ENCODE measurements around the gene EEF2K. TPM values are rescaled to one million over a fixed set of nuclear protein-coding genes. Genes with fewer than 3 reads are reported as not detected.

The EEF2K gene
- total RNA-seq, 1 experiment from 2014 or later = 15.9 TPM

GRCh38 chr16:22198547-22199293 is 7.4 kb upstream of the EEF2K start:
- TF ChIP-seq CTCF (IDR thresholded peaks at IDR 0.05; ENCODE audit: unreplicated experiment) = no peak
- Mint-ChIP-seq H3K27me3 (ENCODE audit: insufficient read depth, unreplicated experiment) (no peaks in the 10 kb centered on the region), H3K4me3 (ENCODE audit: unreplicated experiment) (peak overlapping the region; percentile 29), H3K4me1 (ENCODE audit: insufficient read depth, unreplicated experiment) (peaks cover 23% of the 10 kb centered on the region), H3K36me3 (ENCODE audit: insufficient read depth, unreplicated experiment) (peaks cover 13% of the 10 kb centered on the region), H3K9me3 (ENCODE audit: unreplicated experiment) (no peaks in the 10 kb centered on the region), H3K27ac (ENCODE audit: low read depth, unreplicated experiment) (peak overlapping the region; percentile 86)
- BruUV-seq (replicated peaks) = no TSS peak
- CTCF ChIA-PET = interaction anchor here (0.6 to 6.4 kb wide), 8 partner anchors 10 to 162 kb away, joined by 3 to 35 read pairs (median 4); no protein-coding TSS in a partner anchor
- intact Hi-C loops (cut with micrococcal nuclease) = no loop called here
- DNase-seq (ENCODE audit: unreplicated experiment) = peak; percentile 35
- POLR2A ChIA-PET = interaction anchor here (0.6 to 4.2 kb wide), 9 partner anchors 7 to 245 kb away, joined by 3 to 42 read pairs (median 4); partner anchors contain the start of genes MOSMO, POLR3E and UQCRC2

- DNase-seq (ENCODE audit: unreplicated experiment) = no peak
- peak overlapping the region; percentile 54 for H3K27ac Mint-ChIP-seq (ENCODE audit: low read depth, unreplicated experiment)
- no peaks in the 10 kb centered on the region for H3K9me3 Mint-ChIP-seq (ENCODE audit: unreplicated experiment)
- intact Hi-C loops (cut with micrococcal nuclease) = no loop called here
- H3K36me3 Mint-ChIP-seq (ENCODE audit: insufficient read depth, unreplicated experiment) = no peaks in the 10 kb centered on the region
- no peak overlapping the region for H3K4me3 Mint-ChIP-seq (ENCODE audit: unreplicated experiment)
- CTCF ChIA-PET = interaction anchor here (0.9 to 6.4 kb wide), 6 partner anchors 9 to 119 kb away, joined by 3 to 35 read pairs (median 5); partner anchors contain the start of gene POLR3E
- H3K4me1 Mint-ChIP-seq (ENCODE audit: insufficient read depth, unreplicated experiment) = peaks cover 17% of the 10 kb centered on the region
- POLR2A ChIA-PET = interaction anchor here (1.6 to 10.0 kb wide), 3 partner anchors 11 to 95 kb away, joined by 4 to 104 read pairs (median 42); partner anchors contain the start of gene POLR3E
- H3K27me3 Mint-ChIP-seq (ENCODE audit: insufficient read depth, unreplicated experiment) = no peaks in the 10 kb centered on the region
- no peak for TF ChIP-seq CTCF (IDR thresholded peaks at IDR 0.05; ENCODE audit: unreplicated experiment)
- BruUV-seq (replicated peaks) = no TSS peak
These were observed 3.8 kb upstream of the EEF2K start for GRCh38 chr16:22202261-22202637.

- Mint-ChIP-seq H3K4me1 (ENCODE audit: insufficient read depth, unreplicated experiment) (peaks cover 25% of the 10 kb centered on the region), H3K36me3 (ENCODE audit: insufficient read depth, unreplicated experiment) (no peaks in the 10 kb centered on the region), H3K4me3 (ENCODE audit: unreplicated experiment) (no peak overlapping the region), H3K27ac (ENCODE audit: low read depth, unreplicated experiment) (no peak overlapping the region), H3K9me3 (ENCODE audit: unreplicated experiment) (no peaks in the 10 kb centered on the region), H3K27me3 (ENCODE audit: insufficient read depth, unreplicated experiment) (no peaks in the 10 kb centered on the region)
- ChIA-PET CTCF (interaction anchor here (0.9 to 6.4 kb wide), 5 partner anchors 12 to 97 kb away, joined by 3 to 35 read pairs (median 7); partner anchors contain the start of gene POLR3E), POLR2A (interaction anchor here (6.0 to 10.0 kb wide), 2 partner anchors 12 to 94 kb away, joined by 67 to 104 read pairs; partner anchors contain the start of gene POLR3E)
- BruUV-seq (replicated peaks) = no TSS peak
- no peak for TF ChIP-seq CTCF (IDR thresholded peaks at IDR 0.05; ENCODE audit: unreplicated experiment)
- intact Hi-C loops (cut with micrococcal nuclease) = no loop called here
- DNase-seq (ENCODE audit: unreplicated experiment) = no peak
These were observed 3.0 kb upstream of the EEF2K start for GRCh38 chr16:22203091-22203490.

- POLR2A ChIA-PET = interaction anchor here (0.7 to 10.0 kb wide), 6 partner anchors 9 to 178 kb away, joined by 3 to 104 read pairs (median 31); partner anchors contain the start of gene POLR3E
- TF ChIP-seq CTCF (IDR thresholded peaks at IDR 0.05; ENCODE audit: unreplicated experiment) = no peak
- no TSS peak for BruUV-seq (replicated peaks)
- Mint-ChIP-seq H3K27me3 (ENCODE audit: insufficient read depth, unreplicated experiment) (no peaks in the 10 kb centered on the region), H3K9me3 (ENCODE audit: unreplicated experiment) (no peaks in the 10 kb centered on the region), H3K36me3 (ENCODE audit: insufficient read depth, unreplicated experiment) (peaks cover 2% of the 10 kb centered on the region), H3K4me1 (ENCODE audit: insufficient read depth, unreplicated experiment) (peaks cover 20% of the 10 kb centered on the region), H3K27ac (ENCODE audit: low read depth, unreplicated experiment) (no peak overlapping the region), H3K4me3 (ENCODE audit: unreplicated experiment) (no peak overlapping the region)
- intact Hi-C loops (cut with micrococcal nuclease) = no loop called here
- no peak for DNase-seq (ENCODE audit: unreplicated experiment)
- CTCF ChIA-PET = interaction anchor here (0.6 to 5.0 kb wide), 14 partner anchors 8 to 221 kb away, joined by 3 to 32 read pairs (median 4); partner anchors contain the start of gene POLR3E
These were observed 1.9 kb upstream of the EEF2K start for GRCh38 chr16:22204091-22204655.

All from MCF 10A (cell line).